Loucy (cell line): ENCODE data around the gene UBE2F.

Experiments used
- EZH2phosphoT487 ChIP-seq: fragments of 200-600 bp; IDR thresholded peaks from 2 replicates; pipeline ENCODE4 v1.6.1; 2018; ENCODE audit warnings: antibody characterized with exemption, mild to moderate bottlenecking, moderate library complexity, borderline replicate concordance
- TF ChIP-seq, protein P1 (sequence below): fragments of 200-600 bp; sonication (generic); conservative IDR thresholded peaks from 2 replicates; pipeline ENCODE4 v1.5.1; 2014; ENCODE audit warnings: mild to moderate bottlenecking, antibody characterized with exemption, low read length

DNA sequence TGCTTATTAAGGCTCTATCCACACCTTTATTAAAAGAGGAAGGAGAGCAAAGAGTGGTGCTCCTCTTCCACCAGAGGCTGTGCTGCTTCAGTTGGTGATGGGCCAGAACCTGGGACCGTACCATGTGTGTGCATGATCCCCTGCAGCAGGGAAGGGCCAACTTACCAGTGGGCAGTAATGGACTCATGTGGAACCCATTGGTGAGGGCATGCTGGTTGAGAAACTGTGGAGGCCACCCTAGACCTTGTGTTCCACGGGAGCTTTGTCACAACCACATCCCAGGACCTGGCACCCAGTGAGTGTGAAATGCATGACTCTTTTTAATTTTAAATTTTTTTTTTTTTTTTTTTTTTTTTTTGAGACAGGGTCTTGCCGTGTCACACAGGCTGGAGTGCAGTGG lies 5.4 kb downstream of the UBE2F start:
- TF ChIP-seq, protein P1, sequence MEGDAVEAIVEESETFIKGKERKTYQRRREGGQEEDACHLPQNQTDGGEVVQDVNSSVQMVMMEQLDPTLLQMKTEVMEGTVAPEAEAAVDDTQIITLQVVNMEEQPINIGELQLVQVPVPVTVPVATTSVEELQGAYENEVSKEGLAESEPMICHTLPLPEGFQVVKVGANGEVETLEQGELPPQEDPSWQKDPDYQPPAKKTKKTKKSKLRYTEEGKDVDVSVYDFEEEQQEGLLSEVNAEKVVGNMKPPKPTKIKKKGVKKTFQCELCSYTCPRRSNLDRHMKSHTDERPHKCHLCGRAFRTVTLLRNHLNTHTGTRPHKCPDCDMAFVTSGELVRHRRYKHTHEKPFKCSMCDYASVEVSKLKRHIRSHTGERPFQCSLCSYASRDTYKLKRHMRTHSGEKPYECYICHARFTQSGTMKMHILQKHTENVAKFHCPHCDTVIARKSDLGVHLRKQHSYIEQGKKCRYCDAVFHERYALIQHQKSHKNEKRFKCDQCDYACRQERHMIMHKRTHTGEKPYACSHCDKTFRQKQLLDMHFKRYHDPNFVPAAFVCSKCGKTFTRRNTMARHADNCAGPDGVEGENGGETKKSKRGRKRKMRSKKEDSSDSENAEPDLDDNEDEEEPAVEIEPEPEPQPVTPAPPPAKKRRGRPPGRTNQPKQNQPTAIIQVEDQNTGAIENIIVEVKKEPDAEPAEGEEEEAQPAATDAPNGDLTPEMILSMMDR = no peak
- no peak for TF ChIP-seq EZH2phosphoT487
